HG02798 (cell line): ENCODE measurements around the gene PSME3.
"Not testable (repeated sequence)": the region's sequence is repeated elsewhere in the genome, so short reads cannot be mapped to it uniquely, and the experiment has no call there.

Source experiments
- ATAC-seq: cut with Tn5 transposase; IDR thresholded peaks from one replicate; pipeline ENCODE4 v1.9.1; 2021; ENCODE audit warnings: mild to moderate bottlenecking; ENCODE audit not compliant: unreplicated experiment, poor library complexity

Gene PSME3

DNA sequence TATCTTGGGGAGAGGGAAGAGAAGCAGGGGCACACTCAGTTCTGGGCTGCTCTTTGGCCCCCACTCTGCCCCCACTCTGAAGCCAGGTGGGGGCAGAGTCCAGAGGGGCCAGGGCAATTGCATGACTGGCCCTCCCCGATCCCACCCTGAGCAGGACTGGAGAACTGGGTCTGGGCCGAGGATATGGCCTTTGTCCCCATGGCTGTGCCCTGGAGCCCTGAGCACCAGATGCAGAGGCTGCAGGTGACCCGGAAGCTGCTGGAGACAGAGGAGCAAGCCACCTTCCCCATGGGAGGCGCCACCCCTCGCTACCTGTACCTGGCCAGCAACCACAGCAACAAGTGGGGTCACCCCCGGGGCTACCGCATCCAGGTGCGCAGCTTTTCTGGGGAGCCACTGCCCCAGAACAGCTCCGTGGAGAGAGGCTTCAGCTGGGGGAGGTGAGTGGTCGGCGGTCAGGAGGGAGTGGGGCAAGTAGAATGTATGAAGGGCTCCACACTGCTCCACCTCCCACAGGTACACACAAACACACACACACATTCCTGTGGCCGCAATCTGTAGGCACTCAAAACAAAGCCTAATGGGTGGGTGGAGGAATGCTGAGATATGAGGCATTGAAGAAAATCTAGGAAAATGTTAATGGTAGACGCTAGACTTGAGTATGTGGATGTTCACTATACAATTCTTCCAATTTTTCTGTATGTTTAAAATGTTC is 39.2 kb downstream of the PSME3 start:
- ATAC-seq: no peak

DNA sequence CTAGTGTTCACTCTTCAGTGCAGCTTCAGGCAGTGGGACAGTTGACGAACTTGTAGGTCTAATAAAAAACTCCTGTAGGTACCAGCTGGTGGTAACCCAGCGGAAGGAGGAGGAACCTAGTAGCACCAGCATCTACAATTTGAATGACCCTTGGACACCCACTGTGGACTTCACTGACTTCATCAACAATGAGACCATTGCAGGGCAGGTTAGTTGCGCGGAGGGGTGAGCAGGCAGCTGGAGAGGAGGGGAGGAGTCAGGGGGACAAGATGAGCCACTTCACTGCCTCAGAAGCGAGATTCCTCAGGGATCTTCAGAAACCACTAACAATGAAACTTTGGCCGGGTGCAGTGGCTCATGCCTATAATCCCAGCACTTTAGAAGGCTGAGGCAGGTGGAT is 40.1 kb downstream of the PSME3 start:
- ATAC-seq: no peak

DNA sequence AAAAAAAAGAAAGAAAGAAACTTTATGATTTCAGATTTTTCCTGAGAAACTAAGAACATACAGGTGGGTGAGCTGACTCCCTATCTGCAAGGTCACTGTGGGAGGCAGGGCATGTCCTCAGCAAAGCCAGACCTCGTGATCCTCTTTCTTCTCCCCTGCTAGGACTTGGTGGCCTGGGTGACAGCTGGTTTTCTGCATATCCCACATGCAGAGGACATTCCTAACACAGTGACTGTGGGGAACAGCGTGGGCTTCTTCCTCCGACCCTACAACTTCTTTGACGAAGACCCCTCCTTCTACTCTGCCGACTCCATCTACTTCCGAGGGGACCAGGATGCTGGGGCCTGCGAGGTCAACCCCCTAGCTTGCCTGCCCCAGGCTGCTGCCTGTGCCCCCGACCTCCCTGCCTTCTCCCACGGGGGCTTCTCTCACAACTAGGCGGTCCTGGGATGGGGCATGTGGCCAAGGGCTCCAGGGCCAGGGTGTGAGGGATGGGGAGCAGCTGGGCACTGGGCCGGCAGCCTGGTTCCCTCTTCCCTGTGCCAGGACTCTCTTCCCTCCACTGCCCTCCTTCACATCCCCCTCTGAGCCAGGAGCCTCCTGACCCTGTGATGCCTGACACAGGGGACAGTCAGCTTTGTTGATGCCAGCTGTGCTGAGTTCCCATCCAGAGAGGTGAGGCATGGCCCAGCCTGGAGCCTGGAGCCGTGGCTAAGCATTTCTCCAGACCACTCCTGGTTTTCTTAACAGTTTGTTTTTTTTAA is 40.9 kb downstream of the PSME3 start:
- ATAC-seq: not testable (repeated sequence)

DNA sequence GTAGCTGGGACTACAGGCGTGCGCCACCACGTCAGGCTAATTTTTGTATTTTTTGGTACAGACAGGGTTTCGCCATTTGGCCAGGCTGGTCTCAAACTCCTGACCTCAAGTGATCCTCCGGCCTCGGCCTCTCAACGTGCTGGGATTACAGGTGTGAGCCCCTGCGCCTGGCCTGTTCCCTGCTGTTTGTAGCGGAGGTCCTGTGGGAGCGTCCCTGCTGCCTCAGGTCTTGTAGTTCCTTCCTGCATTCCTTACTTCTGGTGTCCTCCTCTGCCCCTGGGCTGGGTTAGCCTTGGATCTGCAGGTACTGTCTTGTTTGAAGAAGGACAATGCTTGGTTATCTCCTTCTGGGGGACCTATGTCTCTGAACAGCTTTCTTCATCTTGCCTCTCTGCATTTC is 43.8 kb downstream of the PSME3 start:
- no peak for ATAC-seq

DNA sequence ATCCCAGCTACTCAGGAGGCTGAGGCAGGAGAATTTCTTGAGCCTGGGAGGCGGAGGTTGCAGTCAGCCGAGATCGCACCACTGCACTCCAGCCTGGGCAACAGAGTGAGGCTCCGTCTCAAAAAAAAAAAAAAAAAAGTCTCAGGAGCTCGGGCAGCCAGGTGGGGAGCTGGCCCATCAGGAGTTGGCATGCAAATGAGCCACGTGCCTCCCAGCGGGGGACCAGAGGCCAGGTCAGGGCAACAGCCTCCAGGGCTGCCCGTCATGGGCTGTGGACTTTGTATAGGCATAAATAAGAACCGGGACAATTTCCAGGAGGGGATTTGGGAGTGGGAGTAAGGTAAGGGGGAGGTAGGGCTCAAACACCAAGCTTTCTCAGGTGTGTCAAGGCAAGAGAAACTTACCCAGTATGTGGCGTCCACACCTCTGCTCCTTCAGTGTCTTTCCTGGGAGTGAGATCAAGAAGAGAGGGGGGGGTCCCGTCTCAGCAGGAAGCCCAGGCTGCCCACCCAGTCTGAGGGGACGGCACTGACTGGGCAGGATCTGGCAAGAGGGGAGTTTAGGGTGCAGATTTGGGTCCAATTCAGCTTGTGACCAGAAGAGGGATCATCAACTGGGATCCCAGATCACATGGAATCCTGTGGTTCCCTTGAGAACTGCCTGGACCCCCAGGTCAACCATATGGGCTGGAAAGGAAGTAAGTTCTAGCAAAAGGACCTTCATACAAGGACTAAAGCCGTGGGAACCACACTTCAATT is 45.1 kb downstream of the PSME3 start:
- ATAC-seq: no peak

DNA sequence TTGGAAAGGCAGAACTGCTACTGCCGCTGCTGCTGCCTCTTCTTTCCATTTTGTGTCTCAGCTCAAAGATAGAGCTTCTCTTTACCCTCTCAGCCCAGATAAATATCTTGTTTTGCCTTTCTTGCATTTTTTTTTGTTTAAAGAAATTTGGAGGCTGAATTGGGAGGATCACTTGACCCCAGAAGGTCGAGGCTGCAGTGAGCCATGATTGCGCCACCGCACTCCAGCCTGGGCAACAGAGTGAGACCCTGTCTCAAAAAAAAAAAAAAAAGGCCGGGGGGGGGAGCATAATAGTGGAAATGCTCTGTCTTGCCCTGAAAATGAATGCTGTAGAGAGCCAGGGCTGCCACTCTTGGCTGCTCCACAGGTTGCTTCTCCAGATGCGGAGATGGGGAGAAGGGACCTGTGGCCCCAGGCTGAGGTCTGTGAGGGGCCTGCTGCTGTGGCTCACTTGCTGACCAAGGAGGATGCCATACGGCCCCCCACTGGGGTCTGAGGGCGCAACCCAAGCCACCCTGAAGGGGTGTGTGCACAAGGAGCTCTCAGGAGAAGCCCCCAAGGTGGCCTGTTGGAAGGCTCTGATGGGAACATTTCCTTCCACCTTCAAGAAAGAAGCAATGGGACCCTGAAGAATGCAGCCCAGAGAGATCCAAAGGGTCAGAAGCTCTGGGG is 45.9 kb downstream of the PSME3 start:
- no peak for ATAC-seq

DNA sequence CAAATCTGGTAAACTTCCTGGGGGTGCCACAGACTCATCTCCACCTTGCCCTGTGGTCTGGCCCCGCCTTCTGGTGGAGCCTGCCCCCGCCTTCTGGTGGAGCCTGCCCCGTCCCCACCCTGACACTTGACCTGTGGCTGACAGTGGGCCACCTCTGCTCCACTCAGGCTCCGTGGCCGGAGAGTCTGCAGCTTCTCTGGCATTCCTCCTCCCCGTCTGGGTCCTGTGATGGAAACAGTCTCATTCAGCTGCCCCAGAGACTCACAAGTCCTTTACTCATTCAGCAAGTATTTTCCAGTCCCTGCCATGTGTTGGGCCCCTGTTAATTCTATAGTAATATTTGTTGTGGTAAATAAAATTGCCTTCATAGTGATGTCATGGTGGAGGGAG is 46.4 kb downstream of the PSME3 start:
- ATAC-seq: no peak

DNA sequence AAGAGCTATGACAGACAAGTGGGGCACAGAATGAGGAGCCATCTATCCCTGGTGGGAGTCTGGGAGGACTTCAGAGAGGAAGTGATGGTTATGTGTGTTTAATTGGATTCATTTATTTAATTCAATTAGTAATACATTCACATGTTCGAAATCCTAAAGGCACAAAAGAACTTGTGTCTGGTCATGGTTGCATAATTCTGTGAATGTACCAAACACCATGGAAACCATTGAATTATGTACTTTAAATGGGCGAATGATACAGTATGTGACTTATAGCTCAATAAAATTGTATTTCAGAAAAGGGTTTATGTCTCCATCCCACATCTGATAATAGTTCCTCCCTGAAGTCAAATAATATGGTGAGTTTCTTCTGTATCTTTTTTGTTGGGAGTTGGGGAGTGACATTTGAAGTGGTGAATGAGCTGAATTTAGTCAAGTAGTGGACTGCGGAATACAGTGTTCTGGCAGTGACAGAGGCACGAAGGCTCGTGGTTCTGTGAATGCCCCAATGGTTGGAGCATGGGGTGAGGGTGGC is 47.6 kb downstream of the PSME3 start:
- no peak for ATAC-seq

DNA sequence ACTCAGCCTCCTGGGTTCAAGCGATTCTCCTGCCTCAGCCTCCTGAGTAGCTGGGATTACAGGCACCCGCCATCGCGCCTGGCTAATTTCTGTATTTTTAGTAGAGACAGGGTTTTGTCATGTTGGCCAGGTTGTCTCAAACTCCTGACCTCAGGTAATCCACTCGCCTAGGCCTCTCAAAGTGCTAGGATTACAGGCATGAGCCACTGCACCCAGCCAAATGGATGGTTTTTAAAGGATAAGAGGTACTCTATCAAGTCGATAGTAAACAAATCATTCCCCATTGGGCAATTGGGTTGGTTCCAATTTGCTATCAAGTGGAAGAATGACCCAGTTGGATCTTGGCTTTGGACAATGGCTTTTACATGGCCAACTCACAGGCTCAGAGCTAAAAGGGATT is 48.5 kb downstream of the PSME3 start:
- not testable (repeated sequence) for ATAC-seq

DNA sequence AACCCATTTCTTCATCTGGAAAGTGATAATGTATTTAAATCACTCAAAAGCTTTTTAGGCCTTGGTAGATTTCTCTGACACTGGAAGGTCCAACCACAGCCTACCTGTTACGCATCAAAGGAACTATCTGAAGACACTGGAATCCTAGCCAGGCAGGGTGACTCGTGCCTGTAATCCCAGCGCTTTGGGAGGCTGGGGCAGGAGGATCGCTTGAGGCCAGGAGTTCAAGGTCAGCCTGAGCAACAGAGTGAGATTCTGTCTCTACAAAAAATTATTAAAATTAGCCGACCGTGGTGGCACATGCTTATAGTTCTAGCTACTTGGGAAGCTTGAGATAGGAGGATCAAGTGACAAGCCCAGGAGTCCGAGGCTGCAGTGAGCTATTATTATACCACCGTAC is 49.0 kb downstream of the PSME3 start:
- ATAC-seq: no peak

DNA sequence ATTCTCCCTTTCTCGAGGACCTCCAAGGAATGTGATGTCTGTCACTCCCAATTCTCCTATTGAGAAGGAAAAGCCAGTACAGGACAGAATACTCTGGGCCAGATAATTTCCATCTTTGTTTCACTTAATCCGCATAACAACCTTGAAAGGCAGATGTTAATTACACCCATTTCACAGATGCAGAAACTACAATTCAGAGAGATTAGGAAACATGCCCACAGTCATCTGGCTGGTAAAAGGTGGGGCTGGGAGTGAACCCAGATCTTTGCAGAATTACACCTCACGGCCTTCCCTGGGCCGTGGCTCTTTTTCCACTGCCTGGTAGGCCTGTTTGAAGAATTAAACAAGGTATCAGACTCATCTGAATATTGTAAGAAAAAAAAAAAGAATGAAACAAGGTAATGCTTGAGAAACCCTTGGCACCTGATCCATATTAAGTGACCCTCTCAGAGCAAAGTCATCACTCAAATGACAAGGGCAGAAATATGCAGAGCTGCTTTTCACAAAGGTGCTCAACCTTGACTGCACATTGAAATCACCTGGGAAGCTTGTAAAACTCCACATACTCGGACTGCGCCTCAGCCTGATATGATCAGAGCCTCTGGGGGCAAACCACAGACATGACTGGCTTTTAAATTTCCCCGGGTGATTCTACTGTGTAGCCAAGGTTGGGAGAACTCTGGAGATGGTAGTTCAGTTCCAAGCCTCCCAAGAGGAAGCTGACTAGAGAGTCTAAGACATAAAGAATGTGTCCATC is 50.8 kb downstream of the PSME3 start:
- no peak for ATAC-seq

DNA sequence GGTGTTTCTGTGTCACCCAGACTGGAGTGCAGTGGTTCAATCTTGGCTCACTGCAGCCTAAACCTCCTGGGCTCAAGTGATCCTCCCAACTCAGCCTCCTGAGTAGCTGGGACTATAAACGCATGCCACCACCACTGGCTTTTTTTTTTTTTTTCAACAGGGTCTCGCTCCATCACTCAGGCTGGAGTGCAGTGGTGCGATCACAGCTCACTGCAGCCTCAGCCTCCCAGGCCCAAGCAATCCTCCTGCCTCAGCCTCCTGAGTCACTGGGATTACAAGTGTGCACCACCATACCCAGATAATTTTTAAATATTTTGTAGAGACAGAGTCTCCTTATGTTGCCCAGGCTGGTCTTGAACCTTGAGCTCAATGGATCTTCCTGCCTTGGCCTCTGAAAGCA is 52.6 kb downstream of the PSME3 start:
- ATAC-seq: not testable (repeated sequence)

DNA sequence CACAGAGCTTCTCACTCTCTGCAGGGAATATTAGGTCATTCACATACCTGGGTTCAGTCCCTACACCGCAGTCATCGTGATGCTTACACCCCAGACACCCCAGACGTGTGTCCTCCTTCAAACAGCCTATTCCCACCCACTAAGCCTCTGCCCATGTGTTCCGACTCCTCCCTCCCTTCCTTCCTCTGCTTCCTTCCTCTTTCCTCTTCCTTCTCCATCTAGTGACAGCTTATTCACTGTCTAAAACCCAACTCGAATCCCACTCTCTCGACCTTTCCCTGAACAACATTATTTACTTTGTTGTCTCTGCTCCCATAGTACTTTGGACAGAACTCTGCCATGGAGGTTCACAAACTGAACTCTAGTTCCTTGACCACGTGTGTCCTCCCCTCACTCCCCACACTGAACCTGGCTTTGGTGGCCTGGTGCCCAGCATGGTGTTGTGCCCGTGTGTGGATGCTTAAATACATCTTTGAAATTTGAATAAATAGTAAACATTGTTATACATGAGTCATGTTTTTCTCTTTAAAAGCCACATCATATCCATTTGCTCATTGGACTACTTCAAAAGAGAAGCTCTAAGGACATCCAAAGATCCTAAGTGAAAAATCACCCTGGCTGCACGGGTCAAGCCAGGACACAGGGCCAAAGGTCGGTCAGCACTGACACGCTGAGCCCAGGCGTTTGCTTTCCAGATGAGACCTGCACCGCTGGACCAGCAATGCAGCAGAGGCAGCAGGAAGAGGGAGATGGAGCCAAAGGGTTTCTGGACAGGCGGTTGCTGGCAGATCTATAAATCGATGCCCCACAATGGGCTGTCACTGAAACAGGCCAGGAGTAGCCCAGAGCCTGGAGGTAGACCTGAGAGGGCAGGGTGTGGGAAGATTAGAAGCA is 53.3 kb downstream of the PSME3 start:
- ATAC-seq: no peak

DNA sequence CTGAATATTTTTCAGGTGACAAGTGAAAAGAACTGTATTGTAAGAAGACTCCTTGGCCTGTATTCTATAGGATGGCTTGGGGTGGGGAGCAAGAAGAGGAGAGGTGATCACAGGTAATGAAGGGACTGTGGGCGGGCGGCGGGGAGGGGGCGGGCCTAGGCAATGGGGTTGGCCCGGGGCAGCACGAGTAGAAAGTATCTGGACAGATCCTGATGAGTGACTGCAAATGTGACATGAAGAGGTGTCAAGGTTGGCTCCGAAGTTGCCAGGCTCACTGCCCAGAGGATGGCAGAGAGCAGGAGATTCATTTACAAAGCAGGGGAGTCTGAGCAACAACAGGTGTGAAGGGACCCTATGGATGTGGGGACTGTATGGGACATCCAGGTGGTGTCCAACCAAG is 56.6 kb downstream of the PSME3 start:
- ATAC-seq: no peak

DNA sequence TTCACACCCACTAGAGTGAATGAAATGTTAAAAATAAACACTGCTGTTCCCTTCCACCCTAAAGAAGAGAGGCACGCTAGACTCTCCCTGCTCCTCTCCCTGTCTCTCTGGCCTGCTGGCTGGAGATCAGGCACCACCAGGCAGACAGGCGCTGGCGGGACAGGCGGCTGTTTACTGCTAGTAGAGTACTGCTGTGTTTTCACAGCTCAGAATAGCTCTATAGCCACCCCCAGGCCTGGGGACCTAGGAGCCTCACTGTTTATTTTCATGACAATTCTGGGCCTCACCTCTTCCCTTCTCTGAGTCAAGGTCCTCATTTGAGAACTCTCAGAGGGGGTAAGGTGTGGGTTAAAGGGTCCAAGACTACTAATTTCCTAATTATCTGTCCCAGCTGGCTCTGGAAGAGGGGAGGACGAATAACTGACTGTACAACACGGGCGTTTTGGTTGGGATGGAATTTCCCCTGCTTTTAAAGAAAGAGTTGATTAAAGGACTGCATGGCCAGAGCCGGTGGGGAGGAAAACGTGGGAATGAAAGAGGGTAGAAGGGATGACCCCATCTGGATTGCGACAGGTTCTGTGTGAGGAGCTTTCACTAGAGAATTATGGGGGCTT is 58.4 kb downstream of the PSME3 start:
- ATAC-seq: no peak

DNA sequence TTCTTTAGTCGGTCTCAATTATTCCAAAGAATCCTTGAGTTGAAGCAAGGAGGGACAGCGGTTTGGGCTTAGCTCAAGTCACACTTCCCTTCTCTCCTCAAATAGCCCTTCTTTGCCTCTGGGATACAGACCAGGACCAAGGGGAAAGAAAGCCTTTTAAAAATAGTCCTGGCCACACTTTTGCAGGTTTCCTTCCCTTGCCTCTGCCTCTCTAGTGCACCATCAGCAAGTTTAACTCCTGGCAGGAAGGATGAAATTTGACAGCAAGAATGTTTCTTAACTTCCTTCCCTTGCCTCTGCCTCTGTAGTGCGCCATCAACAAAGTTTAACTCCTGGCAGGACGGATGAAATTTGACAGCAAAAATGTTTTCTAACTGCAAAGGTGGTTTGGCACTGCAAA is 60.2 kb downstream of the PSME3 start:
- no peak for ATAC-seq
